Measurements from ENCODE around the gene PHACTR1. TPM values are rescaled to one million over a fixed set of nuclear protein-coding genes. Genes with fewer than 3 reads are reported as not detected.

The PHACTR1 gene
- total RNA-seq, 2 donors from 2014 or later: 2.8 to 6.3 TPM

GRCh38 chr6:13045676-13046075 is 329.1 kb downstream of the PHACTR1 start:
- H3K4me3 ChIP-seq (ENCODE audit: low read length): no peak overlapping the region
- Mint-ChIP-seq H3K27me3 (ENCODE audit: insufficient read depth) (no peaks in the 10 kb centered on the region), H3K4me3 (no peak overlapping the region), H3K27ac (no peak overlapping the region), H3K36me3 (ENCODE audit: low read depth) (no peaks in the 10 kb centered on the region), H3K9me3 (no peaks in the 10 kb centered on the region), H3K4me1 (no peaks in the 10 kb centered on the region)
- no peak overlapping the region for H3K27ac ChIP-seq (ENCODE audit: low read depth, low read length)
- DNase-seq: no peak
- no peaks in the 10 kb centered on the region for H3K36me3 ChIP-seq (ENCODE audit: control insufficient read depth, insufficient read depth, low read length)
- WGBS, 2 experiments (ENCODE audit: insufficient coverage in 1 of 2, insufficient read length in 1 of 2): 95 to 100% methylated on average over 1 to 2 of the region's 2 CpGs
- no peak overlapping the region for H3K9ac ChIP-seq (ENCODE audit: extremely low read depth, low read length, poor library complexity, severe bottlenecking)
- H3K9me3 ChIP-seq (ENCODE audit: control insufficient read depth, low read length): no peaks in the 10 kb centered on the region
- TF ChIP-seq CTCF (conservative IDR thresholded peaks at IDR 0.05): no peak
- no peaks in the 10 kb centered on the region for H3K27me3 ChIP-seq (ENCODE audit: control insufficient read depth, insufficient read depth, low read length, poor library complexity, severe bottlenecking)
- H3K4me1 ChIP-seq (ENCODE audit: control insufficient read depth, insufficient read depth, low read length): no peaks in the 10 kb centered on the region

- H3K36me3 Mint-ChIP-seq (ENCODE audit: low read depth): no peaks in the 10 kb centered on the region
- no peak overlapping the region for H3K27ac Mint-ChIP-seq
- Histone ChIP-seq H3K36me3 (ENCODE audit: control insufficient read depth, insufficient read depth, low read length) (no peaks in the 10 kb centered on the region), H3K4me1 (ENCODE audit: control insufficient read depth, insufficient read depth, low read length) (no peaks in the 10 kb centered on the region), H3K27ac (ENCODE audit: low read depth, low read length) (no peak overlapping the region), H3K4me3 (ENCODE audit: low read length) (no peak overlapping the region), H3K27me3 (ENCODE audit: control insufficient read depth, insufficient read depth, low read length, poor library complexity, severe bottlenecking) (no peaks in the 10 kb centered on the region), H3K9me3 (ENCODE audit: control insufficient read depth, low read length) (no peaks in the 10 kb centered on the region), H3K9ac (ENCODE audit: extremely low read depth, low read length, poor library complexity, severe bottlenecking) (no peak overlapping the region)
- H3K4me3 Mint-ChIP-seq: no peak overlapping the region
- H3K27me3 Mint-ChIP-seq (ENCODE audit: insufficient read depth): no peaks in the 10 kb centered on the region
- no peak for DNase-seq
- TF ChIP-seq CTCF (conservative IDR thresholded peaks at IDR 0.05): no peak
- no peaks in the 10 kb centered on the region for H3K9me3 Mint-ChIP-seq
- 98 to 100% methylated on average over 2 to 4 of the region's 4 CpGs for WGBS, 2 experiments (ENCODE audit: insufficient coverage in 1 of 2, insufficient read length in 1 of 2)
- no peaks in the 10 kb centered on the region for H3K4me1 Mint-ChIP-seq
Observed at GRCh38 chr6:13046084-13046483, 329.5 kb downstream of the PHACTR1 start.

- no peak overlapping the region for H3K9ac ChIP-seq (ENCODE audit: extremely low read depth, low read length, poor library complexity, severe bottlenecking)
- Mint-ChIP-seq H3K27me3 (ENCODE audit: insufficient read depth) (peaks cover 7% of the 10 kb centered on the region), H3K27ac (no peak overlapping the region), H3K4me1 (no peaks in the 10 kb centered on the region), H3K4me3 (no peak overlapping the region), H3K9me3 (no peaks in the 10 kb centered on the region), H3K36me3 (ENCODE audit: low read depth) (no peaks in the 10 kb centered on the region)
- no peak overlapping the region for H3K27ac ChIP-seq (ENCODE audit: low read depth, low read length)
- TF ChIP-seq CTCF (conservative IDR thresholded peaks at IDR 0.05): no peak
- no peaks in the 10 kb centered on the region for H3K4me1 ChIP-seq (ENCODE audit: control insufficient read depth, insufficient read depth, low read length)
- peaks cover 2% of the 10 kb centered on the region for H3K36me3 ChIP-seq (ENCODE audit: control insufficient read depth, insufficient read depth, low read length)
- no peaks in the 10 kb centered on the region for H3K9me3 ChIP-seq (ENCODE audit: control insufficient read depth, low read length)
- no peaks in the 10 kb centered on the region for H3K27me3 ChIP-seq (ENCODE audit: control insufficient read depth, insufficient read depth, low read length, poor library complexity, severe bottlenecking)
- no peak overlapping the region for H3K4me3 ChIP-seq (ENCODE audit: low read length)
- 89% methylated on average over 1 to 2 of the region's 2 CpGs for WGBS, 2 experiments (ENCODE audit: insufficient coverage in 1 of 2, insufficient read length in 1 of 2)
- DNase-seq: no peak
Observed at GRCh38 chr6:13048113-13048512, 331.5 kb downstream of the PHACTR1 start.
